HepG2 (cell line): ENCODE data around the gene SEMA3B. TPM values are rescaled to one million over a fixed set of nuclear protein-coding genes. Genes with fewer than 3 reads are reported as not detected.

ENCODE experiments used
- BATF2 ChIP-seq: sonication (generic); formaldehyde crosslinking; IDR thresholded peaks from 2 replicates; pipeline ENCODE4 v1.8.0; 2022; ENCODE audit warnings: mild to moderate bottlenecking, missing genetic modification reagents, moderate library complexity
- BORCS8-MEF2B ChIP-seq: sonication (generic); formaldehyde crosslinking; IDR thresholded peaks from 2 replicates; pipeline ENCODE4 v1.8.0; 2022; ENCODE audit warnings: mild to moderate bottlenecking, missing genetic modification reagents
- DDIT3 ChIP-seq: sonication (generic); formaldehyde crosslinking; IDR thresholded peaks from 2 replicates; pipeline ENCODE4 v1.4.0; 2020; ENCODE audit warnings: mild to moderate bottlenecking, missing genetic modification reagents
- FOXO4 ChIP-seq: sonication (generic); formaldehyde crosslinking; conservative IDR thresholded peaks from 2 replicates; pipeline ENCODE4 v1.8.1; 2023; ENCODE audit warnings: missing genetic modification reagents
- HDAC1 ChIP-seq: sonication (generic); formaldehyde crosslinking; IDR thresholded peaks from 2 replicates; pipeline ENCODE4 v1.5.1; 2020; ENCODE audit warnings: mild to moderate bottlenecking, missing genetic modification reagents
- JUND ChIP-seq: sonication (generic); formaldehyde crosslinking; IDR thresholded peaks from 2 replicates; pipeline ENCODE4 v1.8.0; 2022; ENCODE audit warnings: mild to moderate bottlenecking, missing genetic modification reagents
- MTF1 ChIP-seq: sonication (generic); formaldehyde crosslinking; IDR thresholded peaks from 2 replicates; pipeline ENCODE4 v1.5.0; 2020; ENCODE audit warnings: missing genetic modification reagents
- MXD3 ChIP-seq: IDR thresholded peaks from 2 replicates; pipeline ENCODE4 v1.6.1; 2016; ENCODE audit warnings: mild to moderate bottlenecking, missing biosample characterization, missing genetic modification reagents
- NBN ChIP-seq: fragments of 450-650 bp; conservative IDR thresholded peaks from 2 replicates; pipeline ENCODE4 v1.6.1; 2017
- NFE2L1 ChIP-seq: sonication (generic); formaldehyde crosslinking; IDR thresholded peaks from 2 replicates; pipeline ENCODE4 v1.4.0; 2020; ENCODE audit warnings: missing genetic modification reagents, mild to moderate bottlenecking, borderline replicate concordance
- NKX3-1 ChIP-seq: sonication (generic); formaldehyde crosslinking; IDR thresholded peaks from 2 replicates; pipeline ENCODE4 v1.5.0; 2020; ENCODE audit warnings: missing genetic modification reagents
- SAP130 ChIP-seq: IDR thresholded peaks from 2 replicates; pipeline ENCODE4 v1.6.1; 2016; ENCODE audit warnings: low read depth
- ZBTB33 ChIP-seq: sonication (generic); formaldehyde crosslinking; IDR thresholded peaks from 2 replicates; pipeline ENCODE4 v1.4.0; 2020; ENCODE audit warnings: missing genetic modification reagents
- ZBTB34 ChIP-seq: sonication (generic); formaldehyde crosslinking; IDR thresholded peaks from 2 replicates; pipeline ENCODE4 v1.8.0; 2022; ENCODE audit warnings: mild to moderate bottlenecking, missing genetic modification reagents
- ZFP82 ChIP-seq: sonication (generic); formaldehyde crosslinking; IDR thresholded peaks from 2 replicates; pipeline ENCODE4 v1.5.1; 2020; ENCODE audit warnings: mild to moderate bottlenecking, missing genetic modification reagents, borderline replicate concordance
- ZGPAT ChIP-seq: IDR thresholded peaks from 2 replicates; pipeline ENCODE4 v1.6.1; 2016; ENCODE audit warnings: mild to moderate bottlenecking
- ZNF121 ChIP-seq: sonication (generic); formaldehyde crosslinking; IDR thresholded peaks from 2 replicates; pipeline ENCODE4 v1.5.0; 2020; ENCODE audit warnings: mild to moderate bottlenecking, missing genetic modification reagents
- ZNF30 ChIP-seq: sonication (generic); formaldehyde crosslinking; IDR thresholded peaks from 2 replicates; pipeline ENCODE4 v1.5.0; 2020; ENCODE audit warnings: mild to moderate bottlenecking, missing genetic modification reagents
- ZNF446 ChIP-seq: sonication (generic); formaldehyde crosslinking; IDR thresholded peaks from 2 replicates; pipeline ENCODE4 v1.5.0; 2020; ENCODE audit warnings: mild to moderate bottlenecking, missing genetic modification reagents
- ZNF7 ChIP-seq: IDR thresholded peaks from 2 replicates; pipeline ENCODE4 v1.6.1; 2016; ENCODE audit warnings: missing biosample characterization, missing genetic modification reagents
- ZNF768 ChIP-seq: sonication (generic); formaldehyde crosslinking; IDR thresholded peaks from 2 replicates; pipeline ENCODE4 v1.4.0; 2020; ENCODE audit warnings: missing genetic modification reagents
- ZSCAN9 ChIP-seq: IDR thresholded peaks from 2 replicates; pipeline ENCODE4 v1.6.1; 2016; ENCODE audit warnings: borderline replicate concordance
- ZZZ3 ChIP-seq: sonication (generic); formaldehyde crosslinking; IDR thresholded peaks from 2 replicates; pipeline ENCODE4 v1.4.0; 2020; ENCODE audit warnings: missing genetic modification reagents, mild to moderate bottlenecking, borderline replicate concordance
- polyA plus RNA-seq, 8 experiments: library from polyadenylated mRNA; depleted of rRNA in 3 of 8; stranded (reverse) in 7 of 8; unstranded in 1 of 8; fragments of >200 nt; fragmentation: Illumina TruSeq in 4 of 8; extraction: Trizol in 4 of 8; gene quantifications; 2 replicates each; pipeline versions ENCODE4 v1.2.1 to v1.2.3, GENCODE V29; 2011 to 2016; ENCODE audit warnings: low read depth in 4 of 8, missing spikeins in 1 of 8, mixed read lengths in 1 of 8; ENCODE audit not compliant: insufficient read depth in 1 of 8
- total RNA-seq, 5 experiments: library from RNA; depleted of rRNA; stranded (reverse); fragments of >200 nt; fragmentation: Illumina TruSeq; extraction: Trizol; gene quantifications; 2 replicates each; pipeline ENCODE4 v1.2.3, GENCODE V29; 2016; ENCODE audit warnings: low read depth in 1 of 5

Gene SEMA3B
- total and polyA plus RNA-seq, 2 of the 13 experiments (the other 11 are each of a cell fraction or from before 2014, with no cell fraction given): 93.2 to 158 TPM

- no peak for TF ChIP-seq NFE2L1 (CRISPR knock-in tag)
- TF ChIP-seq MXD3: peak; percentile 84
- no peak; the same call in 1 of the 2 replicates for TF ChIP-seq ZBTB33 (CRISPR knock-in tag)
- TF ChIP-seq ZNF768 (CRISPR knock-in tag): no peak
- peak; percentile 86 for TF ChIP-seq ZGPAT
- no peak for TF ChIP-seq NBN
- TF ChIP-seq NKX3-1: 0 out of 2 replicates have a peak, but pooled peaks have one; percentile 31
- no peak for TF ChIP-seq ZNF30
- TF ChIP-seq ZZZ3 (CRISPR knock-in tag): no peak
- TF ChIP-seq ZSCAN9: peak; percentile 52; the same call in 1 of the 2 replicates
- no peak for TF ChIP-seq MTF1 (CRISPR knock-in tag)
- TF ChIP-seq ZBTB34 (CRISPR knock-in tag): no peak
- no peak; the same call in 1 of the 2 replicates for TF ChIP-seq JUND (CRISPR knock-in tag)
- peak; percentile 91 for TF ChIP-seq SAP130
- no peak for TF ChIP-seq ZNF446 (CRISPR knock-in tag)
- TF ChIP-seq ZNF7 (CRISPR knock-in tag): no peak
- TF ChIP-seq ZNF121 (CRISPR knock-in tag): no peak
- peak; percentile 96 for TF ChIP-seq HDAC1
- TF ChIP-seq BATF2: no peak; the same call in 1 of the 2 replicates
- TF ChIP-seq BORCS8-MEF2B (CRISPR knock-in tag): peak; percentile 73
- no peak for TF ChIP-seq FOXO4 (CRISPR knock-in tag)
- no peak for TF ChIP-seq DDIT3
- peak; percentile 93; the same call in 1 of the 2 replicates for TF ChIP-seq ZFP82 (CRISPR knock-in tag)
Observed at GRCh38 chr3:50292159-50293078, 23.5 kb downstream of the SEMA3B start, which contains the start of gene IFRD2 (continued).
